ENCODE data around the gene RGS2.

The RGS2 gene

GRCh38 chr1:192808163-192808517 is 699 bp upstream of the RGS2 start:
- TF ChIP-seq CTCF (IDR thresholded peaks at IDR 0.05; ENCODE audit: low read depth, low read length): no peak
- in situ Hi-C loops (cut with HindIII; ENCODE audit: low sequenced_read_pairs): no loop called here
- no peak for DNase-seq (ENCODE audit: low read depth, low spot score)
- H3K4me3 ChIP-seq (ENCODE audit: low read depth, low read length): peak overlapping the region; percentile 98

- in situ Hi-C loops (cut with HindIII; ENCODE audit: low sequenced_read_pairs): no loop called here
- no peak for TF ChIP-seq CTCF (IDR thresholded peaks at IDR 0.05; ENCODE audit: low read depth, low read length)
- peak overlapping the region; percentile 98 for H3K4me3 ChIP-seq (ENCODE audit: low read depth, low read length)
- peak; percentile 69 for DNase-seq (ENCODE audit: low read depth, low spot score)
Measured at GRCh38 chr1:192809307-192810252, 741 bp downstream of the RGS2 start.

DNA sequence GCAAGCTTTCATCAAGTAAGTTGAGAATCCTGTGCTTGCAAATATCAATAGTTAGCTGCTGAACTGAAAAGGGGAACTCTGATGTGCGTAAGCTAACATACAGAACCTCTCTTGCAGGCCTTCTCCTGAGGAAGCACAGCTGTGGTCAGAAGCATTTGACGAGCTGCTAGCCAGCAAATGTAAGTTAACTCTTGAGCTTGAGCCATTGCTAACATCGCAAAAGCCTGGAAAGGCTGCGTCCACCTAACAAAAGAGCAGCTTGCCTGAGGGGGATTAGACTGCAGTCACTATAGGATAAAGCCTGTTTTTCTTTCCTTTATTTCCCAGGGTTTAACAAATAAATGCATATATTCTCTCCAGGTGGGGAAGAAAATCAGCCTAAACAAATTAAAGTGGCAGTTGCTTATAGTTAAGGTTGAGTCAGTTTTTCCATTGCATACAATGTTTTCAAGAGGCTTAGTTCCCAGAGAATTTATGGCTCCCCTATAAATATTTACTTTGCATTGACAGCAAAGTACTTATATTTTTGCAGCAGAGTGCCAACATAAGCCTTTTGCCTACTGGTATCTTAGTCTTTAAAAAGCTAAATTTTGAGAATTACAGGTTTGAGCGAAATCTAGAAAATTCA is 1.5 kb downstream of the RGS2 start:
- in situ Hi-C loops (cut with HindIII; ENCODE audit: low sequenced_read_pairs): no loop called here
- TF ChIP-seq CTCF (IDR thresholded peaks at IDR 0.05; ENCODE audit: low read depth, low read length): no peak
- no peak for DNase-seq (ENCODE audit: low read depth, low spot score)
- H3K4me3 ChIP-seq (ENCODE audit: low read depth, low read length): peak overlapping the region; percentile 98

GRCh38 chr1:192811006-192811405 is 2.2 kb downstream of the RGS2 start:
- in situ Hi-C loops (cut with HindIII; ENCODE audit: low sequenced_read_pairs): no loop called here
- peak overlapping the region; percentile 98 for H3K4me3 ChIP-seq (ENCODE audit: low read depth, low read length)
- no peak for DNase-seq (ENCODE audit: low read depth, low spot score)
- no peak for TF ChIP-seq CTCF (IDR thresholded peaks at IDR 0.05; ENCODE audit: low read depth, low read length)

DNA sequence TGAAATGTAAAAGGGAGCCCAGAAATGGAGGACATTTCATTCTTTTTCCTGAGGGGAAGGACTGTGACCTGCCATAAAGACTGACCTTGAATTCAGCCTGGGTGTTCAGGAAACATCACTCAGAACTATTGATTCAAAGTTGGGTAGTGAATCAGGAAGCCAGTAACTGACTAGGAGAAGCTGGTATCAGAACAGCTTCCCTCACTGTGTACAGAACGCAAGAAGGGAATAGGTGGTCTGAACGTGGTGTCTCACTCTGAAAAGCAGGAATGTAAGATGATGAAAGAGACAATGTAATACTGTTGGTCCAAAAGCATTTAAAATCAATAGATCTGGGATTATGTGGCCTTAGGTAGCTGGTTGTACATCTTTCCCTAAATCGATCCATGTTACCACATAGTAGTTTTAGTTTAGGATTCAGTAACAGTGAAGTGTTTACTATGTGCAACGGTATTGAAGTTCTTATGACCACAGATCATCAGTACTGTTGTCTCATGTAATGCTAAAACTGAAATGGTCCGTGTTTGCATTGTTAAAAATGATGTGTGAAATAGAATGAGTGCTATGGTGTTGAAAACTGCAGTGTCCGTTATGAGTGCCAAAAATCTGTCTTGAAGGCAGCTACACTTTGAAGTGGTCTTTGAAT is 2.9 kb downstream of the RGS2 start:
- no peak for DNase-seq (ENCODE audit: low read depth, low spot score)
- in situ Hi-C loops (cut with HindIII; ENCODE audit: low sequenced_read_pairs): no loop called here
- no peak for TF ChIP-seq CTCF (IDR thresholded peaks at IDR 0.05; ENCODE audit: low read depth, low read length)
- peak overlapping the region; percentile 98 for H3K4me3 ChIP-seq (ENCODE audit: low read depth, low read length)

- H3K4me3 ChIP-seq (ENCODE audit: low read depth, low read length): no peak overlapping the region
- no peak for TF ChIP-seq CTCF (IDR thresholded peaks at IDR 0.05; ENCODE audit: low read depth, low read length)
- in situ Hi-C loops (cut with HindIII; ENCODE audit: low sequenced_read_pairs): no loop called here
- DNase-seq (ENCODE audit: low read depth, low spot score): no peak
Measured at GRCh38 chr1:192812420-192813209, 3.8 kb downstream of the RGS2 start.
